AML-193 (cell line): ENCODE data around the gene POGZ.
"Not testable (repeated sequence)": the region's sequence is repeated elsewhere in the genome, so short reads cannot be mapped to it uniquely, and the experiment has no call there.

Source experiments
- DNase-seq, 2 experiments: peaks; one replicate each; lab custom pipeline; 2025; lab: John Stamatoyannopoulos, UW

The POGZ gene

GRCh38 chr1:151475175-151475574 lies 15.9 kb upstream of the POGZ start:
- no peak for DNase-seq

- no peak for DNase-seq
These were observed 15.5 kb upstream of the POGZ start for GRCh38 chr1:151474745-151475144.

GRCh38 chr1:151472856-151473731 lies 13.8 kb upstream of the POGZ start:
- DNase-seq: no peak

GRCh38 chr1:151465026-151465425 lies 5.7 kb upstream of the POGZ start:
- no peak for DNase-seq

- DNase-seq: no peak
These were observed 2.4 kb upstream of the POGZ start for GRCh38 chr1:151461694-151462093.

GRCh38 chr1:151458802-151459330 lies 428 bp downstream of the POGZ start:
- peak in 1 of 2 experiments; percentile 5 for DNase-seq

- DNase-seq: peak; percentile 37 to 55
These were observed 1.1 kb downstream of the POGZ start for GRCh38 chr1:151457911-151458801.

- DNase-seq: no peak
These were observed 3.3 kb downstream of the POGZ start for GRCh38 chr1:151455966-151456365.

- no peak for DNase-seq
These were observed 4.1 kb downstream of the POGZ start for GRCh38 chr1:151455231-151455630.

- DNase-seq: no peak
These were observed 11.6 kb downstream of the POGZ start for GRCh38 chr1:151447696-151448095.

GRCh38 chr1:151444783-151445177 lies 14.5 kb downstream of the POGZ start:
- DNase-seq: no peak

- DNase-seq: peak; percentile 62 to 76
These were observed 15.2 kb downstream of the POGZ start for GRCh38 chr1:151443846-151444782.

GRCh38 chr1:151437396-151437795 lies 21.9 kb downstream of the POGZ start:
- DNase-seq: not testable (repeated sequence)

- no peak for DNase-seq
These were observed 22.3 kb downstream of the POGZ start for GRCh38 chr1:151436985-151437384.

- DNase-seq: no peak
These were observed 24.1 kb downstream of the POGZ start for GRCh38 chr1:151435174-151435573.

GRCh38 chr1:151433827-151434226 lies 25.5 kb downstream of the POGZ start:
- not testable (repeated sequence) for DNase-seq

- DNase-seq: no peak
These were observed 31.2 kb downstream of the POGZ start for GRCh38 chr1:151428068-151428467.

- DNase-seq: no peak
These were observed 34.2 kb downstream of the POGZ start for GRCh38 chr1:151425103-151425502.

GRCh38 chr1:151419819-151420218 lies 39.5 kb downstream of the POGZ start:
- no peak for DNase-seq

GRCh38 chr1:151418081-151418480 lies 41.2 kb downstream of the POGZ start:
- DNase-seq: no peak

GRCh38 chr1:151416231-151416630 lies 43.1 kb downstream of the POGZ start:
- no peak for DNase-seq
